Measurements from ENCODE around the gene COL26A1.

The COL26A1 gene

GRCh38 chr7:101565601-101566209 lies 203.0 kb downstream of the COL26A1 start:
- DNase-seq (ENCODE audit: low read depth in 2 of 2): no peak

GRCh38 chr7:101567230-101567629 lies 204.6 kb downstream of the COL26A1 start:
- DNase-seq (ENCODE audit: low read depth in 2 of 2): no peak

DNA sequence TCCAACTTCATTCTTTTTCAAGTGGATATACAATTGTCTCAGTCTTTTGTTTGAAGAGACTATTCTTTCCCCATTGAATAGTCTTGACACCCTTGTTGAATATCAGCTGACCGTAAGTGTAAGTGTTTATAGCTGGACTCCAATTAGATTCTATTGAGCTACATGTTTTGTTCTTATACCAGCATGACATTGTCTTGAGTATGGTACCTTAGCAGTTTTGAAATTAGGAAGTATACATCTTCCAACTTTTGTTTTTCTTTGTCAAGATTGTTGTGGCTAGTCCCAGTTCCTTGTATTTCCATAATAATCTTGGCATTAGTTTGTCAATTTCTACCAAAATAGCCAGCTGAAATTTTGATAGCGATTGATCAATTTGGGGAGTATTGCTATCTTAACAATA lies 209.5 kb downstream of the COL26A1 start:
- no peak for DNase-seq (ENCODE audit: low read depth in 2 of 2)

- DNase-seq (ENCODE audit: low read depth in 2 of 2): no peak
Measured at GRCh38 chr7:101575168-101575567, 212.5 kb downstream of the COL26A1 start.

GRCh38 chr7:101575721-101576120 lies 213.0 kb downstream of the COL26A1 start:
- no peak for DNase-seq (ENCODE audit: low read depth in 2 of 2)

DNA sequence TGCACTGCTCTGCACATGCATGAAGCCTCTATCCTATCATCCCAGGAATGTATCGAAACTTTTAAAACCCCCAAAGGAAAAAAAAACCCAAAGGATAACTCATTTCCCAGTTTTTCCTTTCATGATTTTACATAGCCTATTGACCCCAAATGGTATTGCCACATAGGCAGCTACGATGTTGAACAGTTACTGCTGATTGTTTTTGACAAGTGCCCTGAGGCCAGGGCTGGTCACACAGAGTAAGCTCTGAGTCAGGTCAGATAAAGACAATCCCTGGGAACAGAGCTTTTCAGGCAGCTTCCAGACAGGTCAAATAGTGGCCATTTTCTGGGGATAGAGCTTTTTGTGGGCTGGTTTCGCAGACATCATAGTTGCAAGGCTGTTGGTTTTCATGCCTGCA lies 214.3 kb downstream of the COL26A1 start:
- no peak for DNase-seq (ENCODE audit: low read depth in 2 of 2)

GRCh38 chr7:101578552-101578951 lies 215.9 kb downstream of the COL26A1 start:
- no peak for DNase-seq (ENCODE audit: low read depth in 2 of 2)

DNA sequence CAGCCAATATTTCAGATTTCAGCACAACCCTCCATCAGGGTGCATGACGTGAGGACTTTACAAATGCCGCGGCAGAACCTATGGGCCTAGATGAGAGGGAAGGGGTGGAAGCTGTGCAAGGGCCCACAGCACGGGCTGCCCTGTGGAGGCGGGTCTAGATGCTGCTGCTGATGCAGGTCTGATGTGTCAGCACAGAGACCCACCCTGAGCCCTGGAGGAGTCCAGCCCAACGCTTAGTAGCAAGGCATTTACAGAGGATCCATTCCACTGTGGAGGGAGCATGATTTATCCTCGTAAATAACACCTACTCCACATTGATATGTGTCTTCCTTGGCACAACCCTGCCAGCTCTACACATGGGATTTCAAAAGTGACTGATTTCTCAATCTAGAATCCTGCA lies 217.9 kb downstream of the COL26A1 start:
- no peak for DNase-seq (ENCODE audit: low read depth in 2 of 2)

DNA sequence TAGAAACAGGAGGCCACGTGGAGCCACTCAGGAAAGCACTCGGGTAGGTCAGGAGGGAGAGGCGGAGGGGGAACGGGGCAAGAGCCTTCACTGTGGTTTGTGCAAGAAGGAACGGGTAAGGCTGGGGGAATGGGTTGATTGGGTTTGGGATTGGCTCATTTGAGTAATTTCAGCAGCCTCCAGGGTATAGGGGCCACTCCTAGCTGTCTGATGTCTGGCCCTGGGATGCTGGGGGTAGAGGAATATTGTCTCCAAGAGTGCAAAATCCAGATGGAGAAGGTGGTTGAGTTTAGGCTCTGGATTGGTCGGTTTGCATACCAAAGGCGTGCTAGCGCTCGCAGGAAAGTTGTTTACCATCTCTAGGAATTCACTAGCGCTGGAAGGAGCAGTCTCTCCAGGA lies 219.2 kb downstream of the COL26A1 start:
- DNase-seq (ENCODE audit: low read depth in 2 of 2): no peak

DNA sequence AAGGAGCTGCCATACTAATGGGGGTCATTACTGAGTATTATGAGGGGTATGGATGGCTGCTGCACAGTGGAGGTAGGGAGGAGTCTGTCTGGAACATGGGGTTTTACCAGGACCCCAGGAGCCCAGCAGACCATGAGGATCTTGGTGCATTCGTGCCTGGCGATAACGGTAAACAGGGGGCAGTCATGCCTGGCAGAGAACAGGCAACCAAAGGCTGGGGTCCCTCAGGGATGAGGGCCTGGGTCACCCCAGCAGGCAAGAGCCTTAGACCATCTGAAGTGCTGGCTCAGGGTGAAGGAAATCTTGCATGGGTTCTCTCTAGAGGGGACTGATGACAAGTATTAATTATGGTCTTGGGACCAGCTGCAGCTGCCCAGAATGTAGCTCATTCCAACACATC lies 220.3 kb downstream of the COL26A1 start:
- no peak for DNase-seq (ENCODE audit: low read depth in 2 of 2)

GRCh38 chr7:101586078-101586905 lies 223.6 kb downstream of the COL26A1 start:
- DNase-seq (ENCODE audit: low read depth in 2 of 2): no peak

GRCh38 chr7:101586906-101587677 lies 224.4 kb downstream of the COL26A1 start:
- no peak for DNase-seq (ENCODE audit: low read depth in 2 of 2)

DNA sequence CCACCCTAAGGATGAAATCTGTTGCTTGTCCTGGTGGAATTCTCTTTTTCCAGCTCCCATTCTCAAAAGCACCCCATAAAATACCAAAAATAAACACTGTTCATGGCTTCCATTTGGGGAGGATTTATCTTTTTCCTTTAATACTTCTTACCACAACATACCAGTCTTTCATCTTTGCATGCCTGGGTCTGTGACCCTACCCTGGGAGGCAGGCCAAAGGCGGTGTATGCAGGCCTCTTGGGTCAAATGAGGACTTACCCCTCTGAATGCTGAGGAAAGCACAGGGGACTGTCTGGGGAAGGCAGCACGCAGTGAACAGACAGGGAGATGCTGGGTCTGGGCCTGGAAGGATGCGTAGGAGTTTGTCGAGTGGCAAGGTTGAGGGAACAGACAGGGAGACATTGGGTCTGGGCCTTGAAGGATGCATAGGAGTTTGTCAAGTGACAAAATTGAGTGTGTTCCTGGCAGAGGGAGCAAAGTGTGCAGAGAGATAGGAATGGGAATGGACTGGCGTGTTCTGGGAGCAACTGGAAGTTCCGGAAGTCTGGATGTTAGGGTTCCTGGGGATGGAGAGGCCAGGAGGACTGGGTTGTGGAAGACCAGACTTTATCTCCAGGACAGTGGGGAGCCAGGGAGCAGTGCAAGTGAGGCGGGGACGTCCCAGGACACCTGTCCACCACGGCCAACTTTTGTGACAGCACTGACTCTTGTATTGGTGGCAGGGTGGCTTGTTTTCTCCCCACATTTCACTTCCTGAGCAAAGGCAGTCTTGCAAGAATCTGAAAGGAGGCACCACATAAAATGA lies 225.7 kb downstream of the COL26A1 start:
- DNase-seq (ENCODE audit: low read depth in 2 of 2): no peak

DNA sequence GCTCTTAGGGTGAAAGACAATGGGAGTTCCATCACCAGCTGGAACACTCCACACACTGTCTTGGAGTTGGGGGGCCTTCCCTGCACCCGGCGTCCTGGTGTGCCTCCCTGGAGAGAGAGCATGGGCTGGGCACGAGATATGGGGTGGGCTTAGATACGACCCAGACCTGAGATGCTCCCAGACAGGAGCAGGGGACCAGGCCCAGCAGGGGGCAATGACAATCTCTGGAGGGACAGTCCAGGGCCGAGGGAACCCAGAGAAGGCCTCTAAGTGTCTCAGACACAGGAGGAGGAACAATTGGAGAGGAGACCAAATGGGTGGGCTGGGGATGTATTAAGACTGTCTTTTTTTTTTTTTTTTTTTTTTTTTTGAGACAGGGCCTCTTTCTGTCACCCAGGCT lies 226.4 kb downstream of the COL26A1 start:
- no peak for DNase-seq (ENCODE audit: low read depth in 2 of 2)

- DNase-seq (ENCODE audit: low read depth in 2 of 2): no peak
Measured at GRCh38 chr7:101589976-101590662, 227.4 kb downstream of the COL26A1 start.

GRCh38 chr7:101590663-101591435 lies 228.2 kb downstream of the COL26A1 start:
- DNase-seq (ENCODE audit: low read depth in 2 of 2): no peak

- DNase-seq (ENCODE audit: low read depth in 2 of 2): no peak
Measured at GRCh38 chr7:101591504-101591903, 228.8 kb downstream of the COL26A1 start.

GRCh38 chr7:101593556-101593955 lies 230.9 kb downstream of the COL26A1 start:
- DNase-seq (ENCODE audit: low read depth in 2 of 2): no peak

- DNase-seq (ENCODE audit: low read depth in 2 of 2): no peak
Measured at GRCh38 chr7:101594790-101595189, 232.1 kb downstream of the COL26A1 start.

GRCh38 chr7:101595246-101595645 lies 232.6 kb downstream of the COL26A1 start:
- no peak for DNase-seq (ENCODE audit: low read depth in 2 of 2)

Measured in stimulated activated CD8-positive, alpha-beta memory T cell treated with anti-CD3 and anti-CD28 coated beads, Interleukin-15, amount 100 ng/mL, for 4 hours (primary cell).